HG03095 (cell line): ENCODE measurements around the gene ANKRD34B.

Experiments
- ATAC-seq: cut with Tn5 transposase; IDR thresholded peaks from one replicate; pipeline ENCODE4 v1.9.1; 2021; ENCODE audit warnings: moderate library complexity; ENCODE audit not compliant: unreplicated experiment

Gene ANKRD34B

GRCh38 chr5:80573062-80573461, 3.0 kb upstream of the ANKRD34B start:
- ATAC-seq = no peak

GRCh38 chr5:80569086-80569960, 757 bp downstream of the ANKRD34B start:
- ATAC-seq = no peak

GRCh38 chr5:80568251-80568650, 1.8 kb downstream of the ANKRD34B start:
- no peak for ATAC-seq

- ATAC-seq = no peak
Measured at GRCh38 chr5:80566711-80567259, 3.3 kb downstream of the ANKRD34B start.

- no peak for ATAC-seq
Measured at GRCh38 chr5:80565330-80565729, 4.8 kb downstream of the ANKRD34B start.

GRCh38 chr5:80559244-80559643, 10.8 kb downstream of the ANKRD34B start:
- ATAC-seq = no peak

- ATAC-seq = no peak
Measured at GRCh38 chr5:80555099-80555498, 15.0 kb downstream of the ANKRD34B start.

DNA sequence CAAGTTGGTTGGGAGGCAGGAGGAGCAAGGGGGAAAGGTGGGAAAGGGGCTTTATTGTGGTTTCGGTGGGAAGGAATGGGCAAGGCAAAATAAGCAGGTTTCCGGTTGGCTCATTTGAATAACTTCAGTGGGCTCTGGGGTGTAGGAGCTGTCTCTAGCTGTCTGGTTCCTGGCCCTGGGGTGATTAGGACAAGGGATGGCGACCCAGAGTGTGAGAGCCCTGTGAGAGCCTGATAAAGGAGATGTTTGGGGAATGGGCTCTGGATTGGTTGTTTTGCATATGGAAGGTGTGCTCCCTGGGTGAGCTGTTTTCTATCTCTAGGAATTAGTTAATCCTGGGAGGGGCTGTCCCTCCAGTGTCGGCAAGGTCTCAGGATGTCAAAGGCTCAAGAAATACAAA, 15.4 kb downstream of the ANKRD34B start:
- no peak for ATAC-seq

GRCh38 chr5:80541392-80541791, 28.7 kb downstream of the ANKRD34B start:
- ATAC-seq = no peak

GRCh38 chr5:80540691-80541090, 29.4 kb downstream of the ANKRD34B start:
- ATAC-seq = no peak

DNA sequence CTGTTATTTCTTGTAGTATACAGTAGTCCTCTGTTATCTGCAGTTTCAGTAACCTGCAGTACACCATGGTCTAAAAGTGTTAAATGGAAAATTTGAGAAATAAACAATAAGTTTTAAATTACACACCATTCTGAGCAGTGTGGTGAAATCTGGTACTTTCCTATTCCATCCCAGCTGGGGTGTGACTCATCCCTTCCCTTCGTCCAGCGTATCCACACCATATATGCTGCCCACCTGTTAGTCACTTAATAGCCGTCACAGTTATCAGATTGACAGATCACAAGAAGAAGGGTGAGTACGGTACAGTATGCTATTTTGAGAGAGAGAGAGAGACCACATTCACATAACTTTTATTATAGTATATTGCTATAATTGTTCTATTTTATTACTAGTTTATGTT, 53.3 kb downstream of the ANKRD34B start:
- ATAC-seq = peak; percentile 52

GRCh38 chr5:80509362-80509761, 60.7 kb downstream of the ANKRD34B start:
- no peak for ATAC-seq

DNA sequence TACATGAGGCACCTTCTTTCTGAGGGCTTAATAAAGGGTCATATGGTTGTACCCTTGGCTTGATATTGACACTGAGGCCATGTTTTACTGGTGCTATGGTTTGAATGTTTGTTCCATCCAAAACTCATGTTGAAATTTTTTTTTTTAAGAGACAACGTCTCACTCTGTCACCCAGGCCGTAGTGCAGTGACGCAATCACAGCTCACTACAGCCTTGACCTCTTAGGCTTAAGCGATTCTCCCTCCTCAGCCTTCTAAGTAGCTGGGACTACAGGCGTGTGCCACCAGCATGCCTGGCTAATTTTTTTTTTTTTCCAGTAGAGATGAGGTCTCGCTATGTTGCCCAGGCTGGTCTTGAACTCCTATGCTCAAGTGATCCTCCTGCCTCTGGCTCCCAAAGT, 61.2 kb downstream of the ANKRD34B start:
- ATAC-seq = no peak

- ATAC-seq = no peak
Measured at GRCh38 chr5:80507663-80508062, 62.4 kb downstream of the ANKRD34B start.
